HUDEP-2 (cell line): ENCODE data around the gene NT5C3A.
"Not testable (repeated sequence)": the region's sequence is repeated elsewhere in the genome, so short reads cannot be mapped to it uniquely, and the experiment has no call there.

Source experiments
- DNase-seq, 76 experiments: peaks; one replicate each; lab custom pipeline; 2025; ENCODE audit not compliant: unreplicated experiment in 76 of 76; lab: John Stamatoyannopoulos, UW

The NT5C3A gene

DNA sequence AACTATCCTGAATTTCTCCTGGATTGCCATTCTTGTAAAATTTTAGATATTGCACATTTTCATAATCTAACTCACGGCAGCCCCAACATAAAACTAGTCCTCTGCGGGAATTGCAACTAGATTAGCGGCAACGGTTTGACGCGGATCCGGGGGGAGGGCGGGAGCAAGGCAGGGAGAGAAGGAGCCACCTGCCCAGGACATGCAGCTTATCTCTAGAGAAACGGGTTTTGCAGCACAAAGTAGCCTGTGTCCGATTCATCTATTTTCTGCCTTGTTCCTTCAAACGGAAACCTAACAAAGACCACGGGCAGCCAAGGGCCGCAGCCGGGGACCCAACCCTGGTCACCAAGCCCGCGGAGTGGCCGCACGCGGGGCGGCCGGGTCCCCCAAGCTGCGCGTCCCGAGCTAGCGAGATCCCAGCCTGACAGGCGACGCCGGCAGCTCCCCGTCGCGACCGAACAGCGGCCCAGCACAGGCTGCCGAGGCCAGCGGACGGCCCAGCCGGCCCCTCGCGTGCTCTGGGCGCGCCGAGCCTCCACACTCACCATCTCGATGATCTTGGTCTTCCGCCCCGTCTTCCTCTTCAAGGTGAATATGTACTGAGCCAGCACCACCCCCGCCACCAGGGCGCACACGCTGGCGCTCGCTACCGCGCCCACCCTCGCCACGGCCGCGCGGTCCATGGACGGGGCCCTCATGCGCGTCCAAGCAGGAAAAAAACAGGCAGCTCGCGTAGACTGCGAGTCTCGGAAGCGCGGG is at the start of gene NT5C3A:
NT5C3A (minus strand) TSS at position 754 of the 759 bp plus-strand sequence; CDS start at position 683, 71 bp downstream.
- peak in 36 of 76 experiments; percentile 7 to 71 (median 31) for DNase-seq

DNA sequence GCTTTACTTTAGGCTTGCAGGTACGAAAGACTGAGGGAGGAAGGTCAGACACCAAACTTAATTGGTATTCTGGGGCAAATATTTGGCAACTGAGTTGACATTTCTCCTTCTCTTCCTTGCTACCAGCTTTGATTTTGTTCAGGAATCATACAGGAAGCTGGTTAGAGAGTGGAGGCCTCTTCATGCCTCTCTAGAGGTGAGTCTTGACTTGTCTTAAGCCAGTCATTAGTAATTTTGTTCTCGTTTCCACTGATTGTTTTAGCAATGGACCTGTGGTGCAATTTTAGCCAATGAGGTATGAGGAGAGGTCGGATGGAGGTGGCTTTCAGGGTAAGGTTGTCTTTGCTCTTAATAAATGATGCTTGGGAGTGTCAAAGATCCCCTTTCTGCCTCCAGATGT is 49.0 kb upstream of the NT5C3A start:
- DNase-seq = no peak

DNA sequence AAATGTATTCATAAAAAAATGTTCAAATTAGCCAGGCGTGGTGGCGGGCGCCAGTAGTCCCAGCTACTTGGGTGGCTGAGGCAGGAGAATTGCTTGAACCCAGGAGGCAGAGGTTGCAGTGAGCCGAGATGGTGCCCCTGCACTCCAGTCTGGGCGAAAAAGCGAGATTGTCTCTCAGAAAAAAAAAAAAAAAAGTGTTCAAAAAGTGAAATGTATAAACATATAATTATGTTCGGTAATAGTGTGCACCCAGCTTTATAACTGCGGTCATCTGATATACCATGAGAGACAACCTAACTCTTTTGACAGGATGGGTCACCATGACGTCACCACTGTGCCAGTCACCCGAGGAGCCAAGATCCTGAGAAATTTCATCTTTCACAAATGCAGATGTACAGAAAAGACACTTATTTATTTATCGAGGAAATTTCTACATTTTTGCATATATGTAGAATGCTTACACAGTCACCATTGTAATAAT is 47.2 kb upstream of the NT5C3A start:
- DNase-seq = no peak

DNA sequence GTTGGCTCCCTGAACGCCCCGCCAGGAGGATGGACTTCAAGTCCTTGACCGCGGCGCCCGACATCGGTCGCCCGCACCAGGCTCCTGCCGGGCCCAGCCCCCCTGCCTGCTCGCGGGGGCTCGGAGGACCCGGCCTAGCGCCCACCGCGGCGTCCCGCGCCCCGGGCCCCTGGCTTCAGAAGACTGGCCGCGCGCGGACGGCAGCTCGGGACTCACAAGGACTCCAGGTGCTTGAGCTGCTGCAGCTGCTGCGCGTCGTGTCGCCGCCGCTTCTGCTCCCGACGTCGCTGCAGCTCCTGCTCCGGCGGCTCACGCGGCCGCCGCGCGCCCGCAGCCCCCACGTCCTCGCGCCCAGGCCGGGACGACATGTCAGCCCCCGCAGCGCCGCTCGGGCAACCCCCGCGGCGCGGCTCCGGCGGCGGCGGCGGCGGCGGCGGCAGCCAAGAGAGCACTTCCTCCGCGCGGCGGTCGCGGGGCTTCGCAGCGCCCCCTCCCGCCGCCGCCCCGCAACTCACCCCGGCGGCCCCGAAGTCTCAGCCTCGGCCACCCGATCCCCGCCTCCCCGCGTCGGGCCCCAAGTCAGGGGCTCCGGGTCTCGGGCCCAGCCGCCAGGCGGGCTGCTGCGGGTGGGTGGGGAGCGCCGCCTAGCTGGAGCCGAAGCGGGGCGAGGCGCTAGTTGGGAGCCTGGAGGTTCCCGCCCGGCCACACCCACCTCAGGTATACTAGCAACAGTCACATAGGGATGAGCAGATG is 46.6 kb upstream of the NT5C3A start, which contains the start of gene RP9:
RP9 (minus strand) TSS at position 400 of the 753 bp plus-strand sequence; CDS start at position 368, 32 bp downstream.
- DNase-seq = peak in 62 of 76 experiments; percentile 9 to 75 (median 43)

DNA sequence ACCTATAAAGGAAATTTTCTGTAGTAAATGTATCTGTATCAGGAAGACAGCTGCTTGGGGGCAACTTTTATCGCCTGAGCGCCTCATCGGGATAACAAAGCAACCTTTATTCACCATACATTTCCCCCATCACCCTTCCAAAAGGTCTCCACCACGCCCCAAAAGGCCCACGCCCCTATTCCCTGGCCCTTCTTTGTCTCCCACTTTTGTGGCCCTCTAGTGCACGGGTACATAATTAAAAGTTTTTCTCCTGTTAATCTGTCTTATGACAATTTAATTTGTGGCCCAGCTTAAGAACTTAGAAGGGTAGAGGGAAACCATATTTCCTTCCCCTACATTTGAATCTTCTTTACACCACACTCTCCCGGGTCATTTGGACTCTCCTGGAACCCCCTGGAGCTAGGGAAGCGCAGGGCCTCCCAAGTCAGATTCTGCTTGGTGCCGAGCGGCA is 46.0 kb upstream of the NT5C3A start:
- DNase-seq = peak in 28 of 76 experiments; percentile 2 to 58 (median 25)

DNA sequence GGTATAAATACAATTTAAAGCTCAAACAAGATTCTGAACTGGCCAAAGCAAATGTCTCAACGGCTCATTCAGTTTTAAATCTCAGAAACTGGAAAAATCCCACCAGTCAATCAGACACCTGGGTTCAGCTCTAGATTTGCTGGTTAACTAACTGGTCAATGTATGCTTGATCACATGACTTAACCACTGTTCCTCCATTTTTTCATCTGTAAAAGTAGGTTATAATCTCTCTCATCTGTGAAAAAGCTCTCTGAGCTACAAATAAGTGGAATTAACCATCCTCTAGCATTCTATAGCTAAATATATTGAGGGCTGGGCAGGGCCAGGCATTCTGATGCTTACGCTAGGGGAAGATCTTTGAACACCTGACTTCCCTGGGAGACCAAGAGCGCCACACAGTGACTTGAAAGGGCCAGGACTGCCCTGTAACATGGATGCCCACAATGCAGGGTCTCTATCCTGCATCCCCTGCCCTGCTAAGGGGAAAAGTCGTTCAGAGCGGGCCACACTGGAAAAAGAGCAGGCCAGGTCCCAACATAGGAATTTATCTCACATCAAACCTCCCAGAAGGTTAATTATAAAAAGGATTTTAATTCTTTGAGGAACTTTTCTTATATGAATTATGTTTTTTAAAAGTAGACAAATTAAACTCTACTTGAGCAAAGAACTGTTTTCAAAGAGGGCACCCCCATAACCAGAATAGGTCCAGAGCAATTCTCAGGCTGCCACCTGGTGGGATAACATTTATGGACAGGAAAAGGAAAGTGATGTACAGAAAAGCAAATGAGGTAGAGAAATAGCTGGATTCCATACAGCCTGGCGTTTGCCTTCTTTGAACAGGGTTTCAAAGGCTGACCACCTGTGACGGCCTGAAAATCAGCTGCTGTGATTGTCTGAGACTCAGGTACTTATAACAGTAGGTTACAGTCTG is 44.8 kb upstream of the NT5C3A start:
- peak in 40 of 76 experiments; percentile 3 to 52 (median 18) for DNase-seq

DNA sequence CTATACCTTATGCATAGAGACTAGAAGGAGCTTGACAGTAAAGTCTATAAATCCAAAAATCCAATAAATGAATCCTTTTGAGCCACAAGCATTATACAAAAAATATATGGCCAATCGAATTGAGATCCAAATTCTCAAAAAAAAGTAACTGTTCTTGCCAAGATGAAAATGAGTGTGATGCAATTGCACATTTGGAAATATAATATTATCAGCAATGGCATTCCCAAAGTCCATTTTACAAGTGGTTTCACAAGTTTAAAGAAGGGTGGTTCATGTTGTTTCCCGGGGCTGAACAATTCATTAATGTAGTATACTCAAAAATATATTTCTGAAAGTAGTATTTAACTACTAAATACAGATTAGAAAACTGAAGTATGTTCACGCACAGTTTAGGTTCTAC is 39.3 kb upstream of the NT5C3A start:
- DNase-seq = no peak

DNA sequence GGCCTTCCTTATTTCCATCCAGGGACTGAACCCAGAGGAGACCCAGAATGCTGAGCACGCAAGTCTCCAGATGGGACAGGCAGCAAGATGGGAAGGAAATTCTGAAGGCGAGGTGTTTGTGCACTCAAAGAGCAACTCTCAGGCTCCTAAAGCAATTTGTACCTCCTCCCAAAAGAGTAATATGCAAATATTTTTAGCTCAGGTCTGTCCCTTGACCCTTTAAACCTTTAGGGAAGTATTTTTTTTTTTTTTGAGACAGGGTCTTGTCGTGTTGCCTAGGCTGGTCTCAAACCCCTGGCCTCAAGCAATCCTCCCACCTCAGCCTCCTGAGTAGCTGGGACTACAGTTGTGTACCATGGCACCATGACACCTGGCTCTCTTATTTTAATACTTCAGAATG is 38.2 kb upstream of the NT5C3A start:
- DNase-seq = no peak

DNA sequence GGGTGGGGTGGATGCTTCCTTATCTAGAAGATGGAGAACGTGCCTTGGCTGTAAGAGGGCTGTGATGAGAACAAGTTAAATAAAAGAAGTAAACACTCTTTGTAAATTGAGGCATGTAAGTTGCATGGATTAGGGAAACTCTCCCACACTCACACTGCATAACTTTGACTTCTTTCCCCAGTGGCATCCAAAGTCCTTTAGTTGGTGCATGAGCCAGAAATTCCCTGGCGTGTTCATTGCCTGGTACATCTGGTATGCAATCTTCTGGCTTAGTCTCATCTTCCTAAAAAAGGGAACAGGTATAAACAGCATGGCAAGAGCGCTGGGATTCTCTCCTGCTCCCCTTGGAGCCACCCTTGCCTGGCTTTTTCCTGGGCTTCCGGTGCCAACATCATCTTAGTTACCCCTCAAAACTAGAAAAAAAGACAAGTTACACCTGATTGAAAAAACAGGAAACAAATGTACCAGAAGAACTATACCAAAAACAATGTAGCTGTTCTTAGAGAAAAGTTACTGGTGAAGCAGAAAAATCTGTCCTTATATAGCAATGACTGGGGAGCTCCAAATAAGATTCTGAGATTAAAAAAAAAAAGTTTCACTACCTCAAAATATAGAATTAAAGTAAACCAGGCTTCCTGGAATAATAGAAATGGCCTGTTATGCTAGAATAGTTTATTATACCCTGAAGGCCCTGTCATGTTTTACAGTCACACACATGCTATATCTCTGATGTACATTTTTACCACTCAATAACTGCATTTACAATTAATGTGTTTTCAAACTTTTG is 36.8 kb upstream of the NT5C3A start:
- no peak for DNase-seq

DNA sequence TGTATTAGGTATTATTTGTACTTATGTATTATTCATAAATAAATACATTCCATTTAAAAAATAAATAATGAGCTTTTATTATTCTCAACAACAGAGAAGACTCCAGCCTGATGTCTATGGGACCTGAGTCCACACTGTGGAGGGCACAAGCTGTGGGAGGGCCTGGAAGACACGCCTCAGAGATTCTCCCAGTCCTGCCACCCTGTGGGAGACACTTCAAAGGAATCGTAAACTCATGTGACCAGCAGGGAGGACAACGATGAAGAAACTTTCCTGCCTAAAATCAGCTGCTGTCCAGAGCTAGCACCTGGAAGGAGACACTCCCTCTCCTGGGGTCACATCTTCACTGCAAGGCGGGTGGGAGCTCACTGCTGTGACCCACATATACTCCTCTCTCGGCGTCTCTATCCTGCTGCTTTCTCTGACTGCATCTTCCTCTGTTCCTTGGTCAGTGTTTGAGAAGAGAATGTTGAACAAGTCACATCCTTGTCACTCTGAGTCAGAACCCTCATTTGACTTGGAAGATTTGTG is 32.2 kb upstream of the NT5C3A start:
- not testable (repeated sequence) for DNase-seq

DNA sequence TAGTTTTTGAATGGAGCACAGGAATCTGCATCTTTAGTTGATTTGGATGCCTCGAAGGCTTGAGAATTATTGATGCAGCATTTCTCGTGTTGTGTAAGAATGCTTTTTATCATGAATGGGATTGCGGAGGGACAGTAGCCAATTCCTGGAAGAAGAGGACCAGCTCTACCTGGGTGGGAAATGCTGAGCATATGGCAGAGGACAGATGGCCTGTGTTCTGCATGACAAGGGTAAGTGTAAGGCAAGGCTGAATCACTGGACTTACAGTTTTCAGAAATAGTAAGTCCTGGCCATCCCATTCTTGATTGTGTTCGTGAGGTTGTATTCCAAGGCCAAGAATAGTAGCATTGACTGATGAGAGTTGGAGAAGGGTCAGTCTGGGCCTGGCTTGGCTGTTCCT is 30.7 kb upstream of the NT5C3A start:
- DNase-seq = no peak

DNA sequence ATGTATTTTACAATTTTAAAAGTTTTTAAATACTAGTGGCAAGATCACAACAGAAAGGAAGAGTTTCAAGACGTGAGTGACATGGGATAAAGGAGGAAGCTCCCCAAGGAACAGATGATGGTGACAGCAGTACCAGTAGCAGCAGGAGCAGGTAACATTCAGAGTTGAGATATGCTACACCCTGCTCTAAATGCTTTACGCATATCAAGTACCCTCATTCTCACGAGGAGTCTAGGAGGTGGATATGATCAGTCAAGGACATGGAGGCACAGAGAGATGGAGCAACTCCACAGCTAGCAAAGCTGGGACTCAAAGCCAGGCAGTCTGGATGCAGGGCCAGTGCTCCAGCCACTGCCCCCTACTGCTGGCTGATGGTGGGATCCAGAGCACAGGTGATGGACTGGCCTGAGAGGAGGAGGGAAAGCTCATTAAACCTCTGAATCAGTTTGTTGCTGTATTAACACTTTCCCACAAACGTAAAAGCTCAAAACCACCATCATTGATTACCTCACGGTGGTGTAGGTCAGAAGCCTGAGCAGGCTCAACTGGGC is 29.1 kb upstream of the NT5C3A start:
- DNase-seq = no peak

DNA sequence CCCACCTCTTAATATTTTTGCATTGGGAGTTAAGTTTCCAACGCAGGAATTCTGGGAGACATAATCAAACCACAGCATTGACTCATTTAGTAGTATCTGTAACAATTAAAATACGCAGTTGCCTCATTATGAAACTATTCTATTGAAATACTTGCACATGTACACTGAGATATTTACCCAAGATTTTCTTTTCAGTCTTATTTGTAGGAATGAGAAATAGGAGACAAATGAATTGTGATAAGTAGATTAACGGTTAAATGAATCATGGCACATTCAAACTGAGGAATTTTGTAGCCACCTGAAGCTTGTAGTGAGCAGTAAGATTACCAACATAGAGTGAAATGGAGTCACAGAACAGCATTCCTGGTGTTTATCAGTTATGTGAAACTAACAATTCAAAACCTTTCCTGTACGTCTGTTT is 28.5 kb upstream of the NT5C3A start:
- DNase-seq = no peak

DNA sequence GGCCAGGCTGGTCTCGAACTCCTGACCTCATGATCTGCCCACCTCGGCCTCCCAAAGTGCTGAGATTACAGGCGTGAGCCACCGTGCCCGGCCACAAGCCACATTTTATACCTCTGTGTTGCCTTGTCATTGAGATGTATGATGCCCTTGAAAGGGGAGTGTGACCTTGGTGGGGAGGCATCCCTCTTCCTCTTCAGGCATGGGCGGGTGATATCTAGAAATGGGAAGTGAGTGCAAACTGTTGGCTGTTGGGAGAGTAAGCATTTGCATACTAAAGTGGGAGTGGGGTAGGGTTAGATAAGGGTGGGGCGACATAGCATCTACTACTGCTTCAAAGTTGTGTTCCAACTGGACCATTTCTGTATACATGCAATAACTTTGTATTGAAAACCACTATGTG is 26.6 kb upstream of the NT5C3A start:
- no peak for DNase-seq

DNA sequence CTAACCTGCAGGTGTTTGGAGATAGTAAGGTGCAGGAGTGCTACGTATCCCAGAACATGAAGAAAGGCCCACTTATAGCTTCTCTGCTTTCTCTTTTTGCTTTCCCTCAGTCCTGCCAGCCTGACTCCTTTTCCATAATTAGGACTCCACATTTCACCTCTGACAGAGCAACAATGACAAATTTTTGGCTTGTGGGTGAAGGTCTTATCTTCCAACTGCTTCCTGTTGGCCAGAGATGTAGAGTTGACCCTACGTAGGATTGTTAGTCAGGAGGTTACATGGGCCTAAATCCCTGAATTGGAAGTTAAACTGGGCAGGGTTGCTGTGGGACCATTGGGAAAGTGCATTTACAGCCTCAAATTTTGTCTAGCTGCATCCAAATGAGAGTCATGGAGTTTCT is 25.3 kb upstream of the NT5C3A start:
- DNase-seq = no peak

DNA sequence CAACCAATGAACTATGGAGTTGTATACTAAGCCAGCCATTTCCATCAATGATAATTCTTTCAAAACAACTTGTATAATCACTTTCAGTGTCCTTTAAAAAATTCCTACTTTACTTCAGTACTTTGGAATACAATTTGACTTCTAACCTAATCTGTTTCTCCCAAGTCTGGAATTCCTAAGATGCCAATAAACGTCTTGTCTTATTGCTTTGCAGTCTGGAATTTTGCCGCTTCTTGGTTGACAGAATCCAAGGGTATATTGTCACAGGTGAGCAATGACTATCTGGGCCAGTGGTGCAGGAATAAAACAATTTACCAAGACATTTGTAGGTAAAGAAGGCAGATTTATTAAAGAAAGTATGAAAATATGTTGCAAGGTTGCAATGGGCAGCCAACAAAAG is 24.8 kb upstream of the NT5C3A start:
- DNase-seq = no peak

DNA sequence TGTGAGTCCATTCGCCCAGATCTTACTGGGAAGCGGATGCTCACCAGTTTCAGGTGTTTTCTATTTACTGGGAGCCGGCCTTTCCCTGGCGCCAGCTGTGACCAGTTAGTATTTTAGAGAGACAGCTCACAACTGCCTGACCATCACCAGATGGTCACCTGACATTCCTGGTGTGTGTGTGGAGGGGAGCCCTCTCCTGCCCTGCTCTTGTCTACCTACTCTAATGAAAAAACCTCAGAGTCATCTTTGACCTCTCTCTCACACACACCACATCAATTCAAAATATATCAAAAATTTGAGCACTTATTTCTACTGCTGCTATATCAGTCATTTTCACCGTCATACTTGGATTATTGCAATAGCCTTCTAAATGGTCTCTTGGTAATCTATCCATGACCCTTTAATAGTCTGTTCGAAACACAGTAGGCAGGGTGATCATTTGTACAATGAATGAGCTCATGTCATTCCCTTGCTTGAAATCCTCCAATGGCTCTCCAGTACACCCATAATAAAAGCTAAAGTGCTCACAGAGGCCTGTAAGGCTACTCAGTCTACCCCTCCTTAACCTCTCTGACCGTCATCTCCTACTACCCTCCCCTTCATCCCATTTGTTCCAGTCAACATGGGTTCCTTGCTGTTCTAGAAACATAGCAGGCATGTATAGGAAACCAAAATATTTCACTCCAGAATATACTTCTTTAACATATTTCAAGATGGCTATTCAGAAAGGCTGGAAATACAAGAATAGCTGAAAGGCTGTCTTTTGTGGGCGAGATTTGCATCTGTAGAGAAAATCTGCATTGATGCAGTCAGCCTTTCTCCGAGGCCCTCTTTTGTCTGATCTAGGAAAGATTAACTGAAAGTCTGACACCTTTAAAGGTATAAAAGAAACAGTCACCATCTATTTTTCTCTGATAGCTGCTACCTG is 17.5 kb upstream of the NT5C3A start:
- DNase-seq = no peak

DNA sequence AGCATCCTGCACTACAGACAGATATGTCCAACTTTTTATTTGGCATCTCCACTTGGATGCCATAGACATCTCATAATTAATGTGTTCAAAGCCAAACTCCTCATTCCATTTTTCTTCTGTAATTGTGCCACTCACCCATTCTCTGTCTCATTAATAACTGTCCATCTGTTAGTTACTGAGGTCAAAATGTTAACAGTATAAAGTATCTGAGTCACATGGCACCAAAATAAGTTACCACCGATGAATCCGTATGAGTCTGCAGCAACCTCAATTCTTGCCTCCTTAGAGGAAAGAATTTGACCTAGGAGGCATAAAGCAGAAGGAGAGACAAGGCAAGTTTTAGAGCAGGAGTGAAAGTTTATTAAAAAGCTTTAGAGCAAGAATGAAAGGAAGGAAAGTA is 16.5 kb upstream of the NT5C3A start:
- no peak for DNase-seq
